ENCODE results near the gene ZNF24.

DNA sequence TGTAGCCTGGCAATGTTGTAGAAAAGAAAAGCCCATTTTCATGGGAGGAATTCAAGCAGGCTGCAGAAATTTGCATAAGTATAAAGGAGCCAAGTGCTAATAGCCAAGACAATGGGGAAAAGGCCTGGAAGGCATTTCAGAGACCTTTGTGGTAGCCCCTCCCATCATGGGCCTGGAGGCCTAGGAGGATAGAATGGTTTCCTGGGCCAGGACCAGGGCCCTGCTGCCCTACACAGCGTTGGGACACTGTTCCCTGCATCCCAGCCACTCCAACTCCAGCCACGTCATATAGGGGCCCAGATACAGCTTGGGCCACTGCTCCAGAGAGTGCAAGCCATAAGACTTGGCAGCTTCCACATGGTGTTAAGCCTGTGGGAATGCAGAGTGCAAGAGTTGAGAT lies 8.1 kb upstream of the ZNF24 start:
- TF ChIP-seq, protein P1, sequence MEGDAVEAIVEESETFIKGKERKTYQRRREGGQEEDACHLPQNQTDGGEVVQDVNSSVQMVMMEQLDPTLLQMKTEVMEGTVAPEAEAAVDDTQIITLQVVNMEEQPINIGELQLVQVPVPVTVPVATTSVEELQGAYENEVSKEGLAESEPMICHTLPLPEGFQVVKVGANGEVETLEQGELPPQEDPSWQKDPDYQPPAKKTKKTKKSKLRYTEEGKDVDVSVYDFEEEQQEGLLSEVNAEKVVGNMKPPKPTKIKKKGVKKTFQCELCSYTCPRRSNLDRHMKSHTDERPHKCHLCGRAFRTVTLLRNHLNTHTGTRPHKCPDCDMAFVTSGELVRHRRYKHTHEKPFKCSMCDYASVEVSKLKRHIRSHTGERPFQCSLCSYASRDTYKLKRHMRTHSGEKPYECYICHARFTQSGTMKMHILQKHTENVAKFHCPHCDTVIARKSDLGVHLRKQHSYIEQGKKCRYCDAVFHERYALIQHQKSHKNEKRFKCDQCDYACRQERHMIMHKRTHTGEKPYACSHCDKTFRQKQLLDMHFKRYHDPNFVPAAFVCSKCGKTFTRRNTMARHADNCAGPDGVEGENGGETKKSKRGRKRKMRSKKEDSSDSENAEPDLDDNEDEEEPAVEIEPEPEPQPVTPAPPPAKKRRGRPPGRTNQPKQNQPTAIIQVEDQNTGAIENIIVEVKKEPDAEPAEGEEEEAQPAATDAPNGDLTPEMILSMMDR (conservative IDR thresholded peaks at IDR 0.05; ENCODE audit: low read length): no peak
- no peak for TF ChIP-seq EZH2phosphoT487 (IDR thresholded peaks at IDR 0.05; ENCODE audit: borderline replicate concordance)

Data from Loucy (cell line).